ENCODE results near the gene TXNRD1. TPM values are rescaled to one million over a fixed set of nuclear protein-coding genes. Genes with fewer than 3 reads are reported as not detected.

Gene TXNRD1
- total RNA-seq, 4 donors from 2014 or later, result 111 to 140 (median 128) TPM

GRCh38 chr12:104237930-104238329, 22.4 kb downstream of the TXNRD1 start:
- no peak for TF ChIP-seq POLR2A (IDR thresholded peaks at IDR 0.05)
- no peak for TF ChIP-seq CTCF (IDR thresholded peaks at IDR 0.05)
- TF ChIP-seq EP300 (IDR thresholded peaks at IDR 0.05), result no peak
- no peak overlapping the region for H3K4me3 ChIP-seq
- WGBS, 2 donors, result 93 to 95% methylated on average over 8 of the region's 8 CpGs
- no peaks in the 10 kb centered on the region for H3K27me3 ChIP-seq
- no peaks in the 10 kb centered on the region for H3K36me3 ChIP-seq
- DNase-seq (ENCODE audit: low spot score in 2 of 2), result no peak
- H3K27ac ChIP-seq, result no peak overlapping the region
- no peaks in the 10 kb centered on the region for H3K4me1 ChIP-seq
- H3K9me3 ChIP-seq, result peaks cover 0 to 32% (median 7%) of the 10 kb centered on the region in 4 donors

GRCh38 chr12:104242546-104243206, 27.1 kb downstream of the TXNRD1 start:
- no peaks in the 10 kb centered on the region for H3K36me3 ChIP-seq
- TF ChIP-seq POLR2A (IDR thresholded peaks at IDR 0.05) (no peak), CTCF (IDR thresholded peaks at IDR 0.05) (no peak), EP300 (IDR thresholded peaks at IDR 0.05) (no peak)
- no peaks in the 10 kb centered on the region for H3K27me3 ChIP-seq
- DNase-seq (ENCODE audit: low spot score in 2 of 2), result no peak
- H3K4me3 ChIP-seq, result no peak overlapping the region
- H3K9me3 ChIP-seq, result no peaks in the 10 kb centered on the region
- H3K27ac ChIP-seq, result no peak overlapping the region
- no peaks in the 10 kb centered on the region for H3K4me1 ChIP-seq
- WGBS, 2 donors, result 60 to 69% methylated on average over 3 of the region's 3 CpGs

GRCh38 chr12:104243551-104243950, 28.0 kb downstream of the TXNRD1 start:
- TF ChIP-seq EP300 (IDR thresholded peaks at IDR 0.05) (no peak), POLR2A (IDR thresholded peaks at IDR 0.05) (no peak), CTCF (IDR thresholded peaks at IDR 0.05) (no peak)
- 39 to 64% methylated on average over 4 of the region's 4 CpGs for WGBS, 2 donors
- Histone ChIP-seq H3K4me3 (no peak overlapping the region), H3K4me1 (no peaks in the 10 kb centered on the region), H3K36me3 (no peaks in the 10 kb centered on the region), H3K9me3 (no peaks in the 10 kb centered on the region), H3K27ac (no peak overlapping the region), H3K27me3 (no peaks in the 10 kb centered on the region)
- DNase-seq (ENCODE audit: low spot score in 2 of 2), result no peak

- H3K4me3 ChIP-seq, result no peak overlapping the region
- WGBS, 2 donors, result 59 to 88% methylated on average over 1 of the region's 1 CpG
- no peak for DNase-seq (ENCODE audit: low spot score in 2 of 2)
- no peaks in the 10 kb centered on the region for H3K4me1 ChIP-seq
- H3K9me3 ChIP-seq, result no peaks in the 10 kb centered on the region
- no peak for TF ChIP-seq CTCF (IDR thresholded peaks at IDR 0.05)
- no peaks in the 10 kb centered on the region for H3K27me3 ChIP-seq
- H3K27ac ChIP-seq, result no peak overlapping the region
- H3K36me3 ChIP-seq, result no peaks in the 10 kb centered on the region
These were observed 28.4 kb downstream of the TXNRD1 start for GRCh38 chr12:104243971-104244370.

- no peak overlapping the region for H3K27ac ChIP-seq
- H3K9me3 ChIP-seq, result no peaks in the 10 kb centered on the region
- no peak overlapping the region for H3K4me3 ChIP-seq
- no peaks in the 10 kb centered on the region for H3K36me3 ChIP-seq
- H3K4me1 ChIP-seq, result no peaks in the 10 kb centered on the region
- DNase-seq (ENCODE audit: low spot score in 2 of 2), result no peak
- 84 to 86% methylated on average over 5 of the region's 5 CpGs for WGBS, 2 donors
- TF ChIP-seq POLR2A (IDR thresholded peaks at IDR 0.05) (no peak), EP300 (IDR thresholded peaks at IDR 0.05) (no peak), CTCF (IDR thresholded peaks at IDR 0.05) (no peak)
- H3K27me3 ChIP-seq, result no peaks in the 10 kb centered on the region
These were observed 32.1 kb downstream of the TXNRD1 start for GRCh38 chr12:104247698-104248097.
